GM19035 (cell line): Measurements from ENCODE around the gene SHROOM2.

Experiments used
- ATAC-seq: cut with Tn5 transposase; IDR thresholded peaks from one replicate; pipeline ENCODE4 v1.9.1; 2021; ENCODE audit not compliant: unreplicated experiment

Gene SHROOM2

DNA sequence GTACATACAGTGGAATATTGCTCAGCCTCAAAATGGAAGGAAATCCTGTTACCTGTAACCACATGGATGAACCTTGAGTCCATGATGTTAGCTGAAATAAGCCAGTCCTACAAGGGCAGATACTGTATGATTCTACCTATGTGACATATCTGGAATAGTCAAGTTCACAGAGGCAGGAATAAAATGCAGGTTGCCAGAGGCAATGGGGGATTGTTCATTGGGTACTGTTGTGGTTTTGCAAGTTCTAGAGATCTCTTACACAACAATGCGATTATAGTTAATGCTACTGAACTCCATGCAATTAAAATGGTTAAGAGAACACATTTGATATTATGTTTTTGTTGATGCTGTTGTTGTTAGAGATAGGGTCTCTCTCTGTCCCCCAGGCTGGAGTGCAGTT lies 74.6 kb downstream of the SHROOM2 start:
- no peak for ATAC-seq

DNA sequence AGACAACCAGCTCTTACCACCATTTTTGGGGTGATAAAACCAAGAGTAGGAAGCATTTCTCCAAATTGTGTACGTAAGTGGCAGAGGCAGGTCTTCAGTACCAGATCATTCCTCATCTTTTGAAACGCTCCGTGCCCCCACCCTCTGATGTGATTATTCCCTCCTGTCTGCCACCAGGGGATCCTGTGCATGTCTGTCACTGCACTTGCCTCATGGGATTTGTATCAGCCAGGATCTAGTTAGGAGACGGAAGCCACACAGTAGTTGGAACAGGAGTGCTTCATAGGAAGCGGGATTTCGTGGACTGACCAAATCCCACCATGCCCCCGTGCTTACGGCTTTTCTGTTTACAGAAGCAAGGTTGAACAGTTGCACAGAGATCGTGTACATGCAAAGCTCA lies 75.5 kb downstream of the SHROOM2 start:
- ATAC-seq = no peak

DNA sequence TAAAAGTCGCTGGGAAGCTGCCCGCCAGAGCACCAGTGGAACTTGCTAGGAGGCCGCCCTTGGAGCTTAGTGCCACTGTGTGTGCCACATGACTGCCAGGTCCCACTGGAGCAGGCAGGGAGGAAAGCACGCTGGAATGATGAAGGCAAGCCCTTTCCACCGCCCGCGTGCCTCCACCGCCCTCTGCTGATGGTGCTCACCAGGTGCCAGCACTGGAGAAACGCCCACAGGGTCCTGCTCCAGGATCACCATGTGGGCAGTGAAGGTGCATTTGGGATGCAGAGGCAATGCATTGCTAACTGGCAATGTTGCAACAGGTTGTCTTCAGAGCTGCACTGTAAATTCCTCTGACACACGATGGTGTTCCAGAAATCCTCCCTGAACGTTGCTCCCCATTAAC lies 76.3 kb downstream of the SHROOM2 start:
- ATAC-seq = no peak

DNA sequence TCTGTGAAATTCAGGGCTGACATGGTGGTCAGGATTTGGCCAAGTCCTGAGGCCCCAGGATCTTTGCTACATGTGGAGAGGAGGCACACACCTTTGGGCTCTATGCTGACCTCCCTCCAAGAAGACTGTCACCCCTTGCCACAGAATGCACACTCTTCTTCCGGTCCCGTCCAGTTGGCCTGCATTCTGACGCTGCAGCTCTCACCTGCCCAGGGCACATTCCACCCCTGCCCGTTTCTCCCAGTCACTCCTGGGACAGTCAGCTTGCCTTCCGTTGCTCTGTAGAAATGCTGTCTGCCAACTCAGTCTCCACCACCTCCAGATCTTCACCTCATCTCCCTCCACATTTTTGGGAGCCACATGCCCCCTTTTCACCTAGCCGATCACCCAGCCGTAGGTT lies 76.7 kb downstream of the SHROOM2 start:
- no peak for ATAC-seq

DNA sequence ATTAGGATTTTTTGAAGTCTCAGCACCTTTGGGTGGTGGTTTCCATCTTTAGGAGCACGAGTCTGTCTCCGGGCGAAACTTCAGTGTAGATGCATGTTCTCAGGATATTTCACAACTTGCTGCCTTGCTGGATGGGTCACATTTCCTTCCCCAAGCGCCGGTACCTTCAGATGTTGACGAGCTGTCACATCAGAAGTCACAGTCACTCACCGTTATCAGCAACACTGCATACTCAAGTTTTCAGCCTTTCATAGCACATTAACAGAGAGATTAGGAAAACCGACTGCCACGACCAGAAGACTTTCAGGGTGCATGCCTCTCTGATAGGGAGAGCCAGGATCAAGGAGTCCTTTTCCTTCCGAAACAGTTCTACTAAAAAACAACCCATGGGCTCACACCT lies 77.8 kb downstream of the SHROOM2 start:
- ATAC-seq = no peak

DNA sequence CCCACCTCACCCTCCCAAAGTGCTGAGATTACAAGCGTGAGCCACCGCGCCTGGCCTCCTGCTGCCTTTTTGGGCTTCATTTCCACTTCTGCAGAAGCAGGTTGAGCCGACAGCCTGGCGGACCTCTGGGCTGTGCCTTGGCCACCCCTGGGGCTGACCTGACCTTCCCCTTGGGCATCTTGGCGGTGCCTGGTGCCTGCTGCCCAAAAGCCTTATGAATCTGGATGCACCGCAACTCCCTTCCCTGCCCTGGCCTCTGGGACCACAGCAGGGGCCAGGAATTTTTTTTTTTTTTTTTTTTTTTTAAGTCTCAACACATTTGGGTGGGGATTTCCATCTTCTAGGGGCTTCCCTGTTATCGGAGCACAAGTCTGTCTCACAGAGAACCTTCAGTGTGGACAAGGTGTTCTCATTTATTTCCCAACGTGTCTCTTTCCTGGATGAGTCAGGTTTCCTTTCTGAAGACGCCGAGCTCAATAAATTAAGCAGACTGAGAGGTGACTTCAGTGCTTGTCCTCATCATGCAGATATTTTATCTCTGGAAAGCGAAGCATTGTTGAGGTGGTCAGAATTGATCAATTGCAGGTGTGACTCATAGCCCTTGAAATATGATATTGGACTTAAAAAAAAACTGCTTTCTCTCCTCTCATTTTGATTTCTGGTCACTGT lies 79.7 kb downstream of the SHROOM2 start:
- ATAC-seq = no peak

DNA sequence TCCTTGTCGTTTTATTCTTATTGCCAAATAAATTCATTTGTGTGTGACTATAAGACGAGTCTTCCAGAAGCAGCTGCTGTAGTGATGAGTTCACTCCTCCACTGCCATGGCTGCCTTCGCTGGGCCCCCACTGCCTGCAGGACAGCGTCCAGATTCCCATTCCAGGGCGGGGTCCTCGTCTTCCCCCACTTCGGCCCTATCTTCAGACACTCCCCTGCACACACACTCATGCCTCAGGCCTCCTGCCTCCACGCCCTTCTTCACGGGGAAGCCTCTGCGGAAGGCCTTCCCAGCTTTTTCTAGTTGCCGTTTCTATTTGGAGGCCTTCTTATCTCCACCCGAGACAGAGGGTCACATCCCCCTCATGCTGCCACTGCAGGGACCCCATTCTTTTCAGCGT lies 80.4 kb downstream of the SHROOM2 start:
- ATAC-seq = no peak

DNA sequence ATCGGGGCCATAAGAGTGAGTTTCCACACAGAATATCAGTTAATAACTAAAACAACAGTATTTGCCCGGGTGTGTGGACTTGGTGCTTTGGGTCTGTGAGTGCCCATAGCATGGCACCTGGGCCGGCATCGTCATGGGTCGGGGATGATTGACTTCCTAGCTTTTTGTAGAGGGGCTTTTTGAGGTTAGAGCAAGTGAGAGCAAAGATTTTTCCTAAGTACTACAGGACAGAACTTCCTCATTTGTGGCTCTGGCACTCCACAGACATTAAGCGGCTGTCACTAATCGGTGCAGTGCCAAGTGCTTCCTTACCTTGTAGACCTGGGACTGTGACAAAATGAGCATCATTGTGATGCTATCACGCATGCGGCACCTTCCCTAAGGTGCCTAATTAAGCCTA lies 81.0 kb downstream of the SHROOM2 start:
- ATAC-seq = no peak

DNA sequence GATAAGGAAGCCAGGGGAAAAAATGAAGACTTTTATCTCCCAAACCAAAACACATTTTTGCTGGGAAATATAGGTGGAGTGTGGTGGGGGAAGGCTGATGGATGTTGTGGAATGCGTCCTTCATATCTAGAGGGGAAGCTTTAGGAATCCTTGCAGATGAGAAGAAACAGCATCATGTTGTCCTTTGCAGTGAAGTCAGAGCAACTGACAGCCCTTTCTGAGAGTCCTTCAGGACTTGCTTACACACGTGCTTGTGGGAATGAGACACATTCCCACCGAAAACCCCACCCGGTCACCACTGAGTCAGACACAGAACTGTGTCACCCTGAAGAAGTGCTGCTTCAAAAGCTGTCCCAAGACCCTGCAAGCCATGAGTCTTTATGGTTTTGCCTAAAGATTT lies 81.5 kb downstream of the SHROOM2 start:
- ATAC-seq = no peak

DNA sequence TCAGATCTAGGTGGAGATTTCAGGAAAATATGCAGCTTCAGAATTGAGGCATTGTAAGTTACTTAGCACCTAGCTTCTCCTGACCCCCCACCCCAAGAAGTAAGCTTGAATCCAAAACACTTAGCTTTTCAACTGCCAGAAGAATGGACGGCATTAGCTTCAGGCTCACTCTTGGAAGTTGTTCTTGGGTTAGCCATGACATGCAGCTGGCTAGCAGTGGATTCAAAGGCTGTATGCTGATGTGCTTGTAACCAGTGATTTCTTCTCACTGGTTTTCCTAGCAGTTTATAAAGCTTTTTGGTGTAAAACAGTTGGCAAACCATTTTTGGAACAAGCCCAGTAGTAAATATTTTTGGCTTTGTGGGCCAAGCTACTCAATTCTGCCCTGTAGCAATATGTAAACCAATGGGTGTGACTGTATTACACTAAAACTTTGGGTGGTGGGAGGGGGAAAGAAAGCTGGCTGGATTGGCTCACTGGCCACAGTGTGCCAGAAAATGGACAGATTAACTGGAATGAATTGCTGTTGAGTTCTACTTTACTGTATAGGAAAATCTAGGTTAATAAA lies 85.6 kb downstream of the SHROOM2 start:
- no peak for ATAC-seq

DNA sequence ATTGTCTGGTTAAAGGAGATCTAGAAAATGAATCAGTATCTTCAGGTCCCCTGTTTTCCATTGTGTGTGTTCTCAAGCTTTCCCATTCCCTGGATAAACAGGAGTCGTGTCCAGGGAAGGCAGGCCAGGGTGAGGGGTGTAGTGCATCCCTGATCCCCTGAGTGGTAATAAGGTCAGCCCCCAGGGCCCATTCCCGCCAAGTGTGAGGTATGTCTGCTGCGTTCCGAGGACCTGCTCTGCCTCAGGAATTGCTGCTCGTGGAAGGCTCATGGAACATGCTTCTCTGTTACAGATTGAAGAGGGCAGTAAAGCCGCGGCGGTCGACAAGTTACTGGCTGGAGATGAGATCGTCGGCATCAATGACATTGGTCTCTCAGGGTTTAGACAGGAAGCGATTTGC lies 87.1 kb downstream of the SHROOM2 start:
- ATAC-seq = no peak

DNA sequence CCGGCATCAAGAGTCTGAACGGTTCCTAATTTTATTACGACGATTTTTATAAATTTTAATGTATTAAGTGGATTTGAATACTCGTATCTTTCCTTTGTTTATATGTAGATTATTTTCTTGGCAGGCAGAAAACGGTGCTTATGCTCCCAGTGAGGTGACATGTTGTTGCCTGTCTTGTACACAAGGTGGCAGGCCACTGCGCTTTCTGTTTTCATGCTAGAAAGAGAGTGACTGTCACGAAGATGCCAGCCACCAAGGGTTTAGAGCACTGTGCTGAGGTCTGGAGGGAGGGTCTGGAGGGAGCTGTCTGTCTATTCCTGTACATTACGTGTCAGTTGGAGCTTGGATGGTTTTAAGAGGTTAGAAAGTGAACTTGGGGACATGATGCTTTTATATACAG lies 87.7 kb downstream of the SHROOM2 start:
- ATAC-seq = peak; percentile 94

DNA sequence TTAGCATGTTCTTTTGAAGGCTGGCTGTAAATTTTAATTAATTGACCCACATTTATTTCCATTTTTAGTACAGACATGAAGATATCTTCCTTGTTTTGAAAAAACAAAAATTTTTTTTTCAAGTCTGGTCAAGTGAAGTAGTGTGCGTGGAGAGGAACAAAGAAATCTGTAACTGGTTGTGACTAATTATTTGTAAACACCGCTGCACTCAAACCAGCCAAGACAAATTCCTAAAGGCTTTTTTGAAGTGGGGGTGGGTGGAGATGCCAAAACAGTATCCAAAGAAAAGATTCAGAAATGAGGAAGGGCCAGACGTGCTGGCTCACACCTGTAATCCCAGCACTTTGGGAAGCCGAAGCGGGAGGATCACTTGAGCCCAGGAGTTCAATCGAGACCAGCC lies 88.3 kb downstream of the SHROOM2 start:
- ATAC-seq = no peak

DNA sequence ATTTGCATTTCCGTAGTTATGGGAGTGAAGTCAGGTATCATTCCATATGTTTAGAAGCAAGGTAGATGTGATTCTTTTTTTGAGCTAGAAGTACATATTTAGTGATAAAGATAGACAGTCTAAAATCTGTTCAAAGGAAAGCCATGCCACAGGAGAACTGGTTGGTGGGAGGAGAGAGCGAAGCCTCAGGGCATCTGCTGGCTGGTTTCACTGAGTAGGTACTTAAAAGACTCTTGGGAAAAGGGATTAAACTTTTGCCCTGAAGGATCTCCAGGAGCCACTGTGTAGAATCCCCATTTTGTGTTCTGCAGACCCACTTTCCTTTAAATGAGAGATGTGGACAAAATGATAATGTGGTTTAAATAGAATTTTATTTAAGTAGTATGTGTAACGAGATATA lies 89.6 kb downstream of the SHROOM2 start:
- ATAC-seq = no peak

DNA sequence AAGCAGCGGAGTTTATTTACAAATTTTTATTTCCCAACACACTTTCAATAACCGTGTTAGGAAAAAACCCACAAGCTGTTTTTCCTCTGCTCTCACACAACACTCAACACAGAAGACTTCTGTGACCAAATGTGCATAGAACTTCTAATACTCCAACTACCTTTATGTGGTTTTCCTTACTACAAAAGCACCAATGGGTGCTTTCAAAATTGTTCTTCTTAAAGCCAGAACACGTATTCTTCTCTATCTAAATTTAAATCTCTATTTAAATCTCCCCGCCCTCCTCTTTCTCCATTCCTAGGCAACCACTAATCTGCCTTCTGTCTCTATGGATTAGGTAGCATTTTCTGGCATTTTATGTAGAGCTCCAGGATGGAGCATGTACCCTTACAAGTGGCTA lies 90.0 kb downstream of the SHROOM2 start:
- no peak for ATAC-seq

DNA sequence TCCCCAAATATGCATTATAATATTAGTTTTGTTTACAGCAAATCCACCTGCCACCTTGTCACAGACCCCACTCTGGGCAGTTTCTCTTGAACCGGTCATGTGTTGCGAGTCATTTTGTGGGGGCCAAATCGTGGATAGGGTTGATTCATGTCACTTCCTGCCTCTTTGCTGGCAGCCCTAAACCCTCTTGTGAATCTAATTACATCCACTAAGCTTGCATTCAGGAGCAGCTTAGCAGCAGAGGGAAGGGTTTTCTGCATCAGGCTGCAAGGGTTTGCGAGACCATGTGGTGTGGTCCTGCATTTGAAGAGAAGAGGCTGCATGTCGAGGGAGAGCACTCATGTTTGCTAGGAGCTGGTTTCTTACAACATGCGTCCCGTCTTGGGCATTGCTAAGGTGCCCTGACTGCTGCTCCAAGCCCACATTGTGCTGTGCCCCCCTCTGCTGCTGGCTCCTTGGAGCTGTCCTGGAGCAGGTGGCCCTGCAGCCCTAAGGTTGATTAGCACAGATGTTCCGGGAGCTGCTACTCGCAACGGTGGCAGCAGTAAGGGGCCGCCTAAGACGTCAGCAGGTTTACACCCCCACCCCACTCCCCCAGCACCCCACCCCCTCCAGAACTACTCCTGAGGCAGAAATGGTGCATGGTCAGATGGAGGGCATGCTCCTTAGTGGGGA lies 92.1 kb downstream of the SHROOM2 start:
- no peak for ATAC-seq

DNA sequence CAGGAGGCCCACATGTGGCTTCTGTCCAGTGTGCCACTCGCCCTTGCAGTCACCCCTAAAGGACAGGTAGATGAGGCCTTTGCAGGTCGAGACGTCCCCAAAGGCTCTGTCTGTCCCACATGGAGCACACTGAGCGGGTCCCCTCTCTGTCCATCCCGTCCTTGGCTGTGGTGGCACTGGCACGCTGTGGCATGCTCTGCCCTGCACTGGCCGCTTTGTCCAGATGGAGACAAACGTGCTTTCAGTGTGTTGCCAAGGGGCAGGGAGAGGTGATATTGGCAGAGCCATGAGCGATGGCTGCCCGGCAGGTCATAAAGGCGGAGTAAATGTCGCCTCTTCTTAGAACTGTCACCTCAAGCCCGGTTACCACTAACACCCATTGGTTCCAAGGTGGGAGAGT lies 94.0 kb downstream of the SHROOM2 start:
- ATAC-seq = no peak

DNA sequence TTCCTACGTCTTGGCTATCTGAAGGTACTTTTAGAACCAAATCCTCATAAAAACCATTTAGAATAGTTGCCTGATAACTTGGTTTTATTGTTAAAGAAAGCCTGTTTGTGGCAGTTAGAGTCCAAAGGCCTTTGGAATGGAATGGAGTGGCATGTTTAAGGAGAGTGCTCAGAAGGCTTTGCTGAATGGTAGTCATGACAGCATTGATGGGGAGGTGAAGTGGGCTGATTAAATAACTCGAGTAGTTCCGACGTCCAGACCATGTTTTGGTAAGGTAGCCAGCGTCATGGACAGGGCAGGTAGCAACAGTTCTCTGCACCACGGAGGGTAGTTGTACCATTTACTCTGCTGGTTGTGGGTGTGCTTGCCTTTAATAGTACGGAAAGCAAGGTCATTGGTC lies 94.6 kb downstream of the SHROOM2 start:
- ATAC-seq = no peak

DNA sequence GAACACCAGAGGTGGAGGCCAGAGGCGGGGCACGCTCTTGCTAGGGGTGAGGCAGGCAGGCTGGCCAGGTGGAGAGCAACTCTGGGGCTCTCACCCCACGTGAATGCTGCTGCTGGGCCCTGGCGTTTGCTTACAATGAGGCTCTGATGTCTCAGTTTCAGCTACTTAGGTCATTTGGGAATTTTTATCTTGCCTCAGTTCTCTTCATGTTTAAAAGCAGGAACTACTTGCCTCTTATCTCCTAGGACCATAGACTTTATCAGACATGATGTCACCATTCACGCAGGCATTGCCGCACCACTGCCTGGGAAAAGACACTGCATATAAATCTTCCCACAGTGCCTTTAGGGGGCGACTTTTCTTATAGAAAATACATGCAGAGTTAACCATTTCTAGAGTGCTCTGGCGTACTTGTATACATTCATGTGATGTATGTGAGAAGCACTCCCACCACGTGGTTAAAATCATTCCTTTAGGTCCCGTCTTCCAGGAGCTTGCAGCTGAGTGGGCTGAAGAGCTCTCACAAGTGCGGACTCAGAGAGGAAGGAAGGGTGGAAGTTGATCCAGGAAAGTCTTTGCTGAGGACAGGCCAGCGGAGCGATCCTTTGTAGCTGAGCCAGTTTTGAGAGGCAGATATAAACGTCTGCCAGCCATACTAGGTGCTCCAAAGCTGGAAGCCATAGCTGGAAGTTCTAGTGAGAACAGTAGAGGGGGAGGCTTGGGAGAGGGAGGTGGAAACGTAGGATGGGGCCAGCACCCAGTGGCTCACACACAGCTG lies 96.6 kb downstream of the SHROOM2 start:
- ATAC-seq = no peak

DNA sequence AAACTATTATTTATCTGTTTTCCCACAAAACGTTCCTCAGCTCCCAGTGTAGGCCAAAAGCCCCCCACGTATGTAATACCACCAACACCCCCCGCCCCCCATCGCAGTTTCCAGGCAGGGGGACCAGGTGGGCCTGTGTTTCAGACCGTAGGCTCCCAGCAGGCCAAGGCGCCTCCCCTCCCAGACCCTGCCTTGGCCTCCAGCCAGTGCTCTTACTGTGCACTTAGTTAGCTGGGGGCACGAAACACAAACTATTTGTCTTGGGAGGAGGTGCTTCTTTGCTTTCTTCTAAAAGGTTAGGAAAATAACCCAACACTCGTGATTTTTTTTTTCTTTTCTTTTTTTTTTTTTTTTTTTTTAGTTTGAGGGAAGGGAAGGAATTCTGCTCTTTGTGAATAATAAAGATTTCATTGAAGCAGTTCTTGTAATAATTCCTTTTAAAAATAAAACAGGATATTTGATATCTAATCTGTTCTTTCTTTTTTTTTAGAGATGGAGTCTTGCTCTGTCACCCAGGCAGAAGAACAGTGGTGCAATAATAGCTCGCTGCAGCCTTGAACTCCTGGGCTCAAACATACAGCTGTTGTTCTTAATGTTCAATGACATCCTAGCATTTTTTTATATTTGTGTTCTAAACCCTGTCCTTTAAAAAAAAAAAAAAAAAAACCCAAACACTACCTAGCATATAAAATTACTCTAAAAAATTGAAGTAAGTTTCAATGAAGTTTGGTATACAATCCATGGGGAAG lies 98.0 kb downstream of the SHROOM2 start:
- no peak for ATAC-seq

DNA sequence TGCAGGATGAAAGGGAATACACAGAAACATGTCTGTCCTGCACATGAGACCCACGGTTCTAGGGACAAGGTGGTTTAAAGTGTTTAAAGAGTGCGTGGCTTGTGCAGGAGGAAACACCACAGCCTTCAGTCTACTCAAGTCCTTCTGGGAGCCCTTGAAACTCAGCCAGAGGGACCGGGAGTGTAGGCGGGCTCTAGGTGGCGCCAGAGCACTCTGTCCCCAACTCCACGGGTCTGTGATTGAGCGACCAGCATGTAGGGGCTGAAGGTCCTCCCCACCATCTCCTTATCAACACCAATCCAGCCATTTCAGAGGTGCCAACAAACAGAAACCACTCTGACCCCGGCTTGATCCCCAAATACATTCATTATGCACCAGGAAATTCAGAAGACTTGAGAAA lies 98.9 kb downstream of the SHROOM2 start:
- ATAC-seq = no peak
